SU-DHL-6 (cell line): ENCODE data around the gene MARCHF10.
"Not testable (repeated sequence)": the region's sequence is repeated elsewhere in the genome, so short reads cannot be mapped to it uniquely, and the experiment has no call there.

Experiments used
- H2AFZ ChIP-seq: fragments of 200-600 bp; sonication (generic); 2 replicates; pipeline ENCODE4 v1.6.1; 2014; ENCODE audit warnings: low read depth, mild to moderate bottlenecking, moderate library complexity, mixed read lengths, antibody characterized with exemption, low read length; ENCODE audit not compliant: severe bottlenecking
- H3F3A ChIP-seq: fragments of 200-600 bp; shearing (Covaris generic); 2 replicates; pipeline ENCODE4 v1.6.0; 2016; ENCODE audit warnings: antibody characterized with exemption, mild to moderate bottlenecking; ENCODE audit not compliant: insufficient read depth
- H3K27ac ChIP-seq: fragments of 200-600 bp; sonication (generic); 2 replicates; pipeline ENCODE4 v1.5.1; 2016; ENCODE audit warnings: low read depth, mild to moderate bottlenecking, low read length, moderate library complexity, mixed read lengths
- H3K27me3 ChIP-seq: fragments of 200-600 bp; sonication (generic), shearing (Covaris generic); 2 replicates; pipeline ENCODE4 v1.6.0; 2014; ENCODE audit warnings: mild to moderate bottlenecking, low read length
- H3K36me3 ChIP-seq: fragments of 200-600 bp; sonication (generic); 2 replicates; pipeline ENCODE4 v1.6.1; 2014; ENCODE audit warnings: mild to moderate bottlenecking, low read length, mixed read lengths
- H3K4me2 ChIP-seq: fragments of 300-600, 200-600 bp; shearing (Covaris generic), sonication (generic); 2 replicates; pipeline ENCODE4 v1.6.0; 2014; ENCODE audit warnings: low read length, low read depth, mild to moderate bottlenecking; ENCODE audit not compliant: poor library complexity, severe bottlenecking
- H3K4me3 ChIP-seq: fragments of 200-600 bp; sonication (generic); 2 replicates; pipeline ENCODE4 v1.5.1; 2014; ENCODE audit warnings: antibody characterized with exemption, low read length, mild to moderate bottlenecking, mixed read lengths; ENCODE audit not compliant: insufficient read depth, poor library complexity, severe bottlenecking
- H3K79me2 ChIP-seq: fragments of 200-600 bp; sonication (generic); 2 replicates; pipeline ENCODE4 v1.6.1; 2014; ENCODE audit warnings: mild to moderate bottlenecking, low read length, moderate library complexity; ENCODE audit not compliant: insufficient read depth
- H3K9ac ChIP-seq: fragments of 200-600 bp; sonication (generic); 2 replicates; pipeline ENCODE4 v1.7.0; 2014; ENCODE audit warnings: mild to moderate bottlenecking, low read length
- H3K9me2 ChIP-seq: fragments of 200-600 bp; sonication (generic); replicated peaks from 2 replicates; pipeline ENCODE4 v1.6.1; 2014; ENCODE audit warnings: low read length; ENCODE audit not compliant: insufficient read depth
- H3K9me3 ChIP-seq: fragments of 200-600 bp; sonication (generic); 2 replicates; pipeline ENCODE4 v1.6.1; 2014; ENCODE audit warnings: low read length, mixed read lengths; ENCODE audit not compliant: insufficient read depth
- H4K20me1 ChIP-seq: fragments of 200-600 bp; sonication (generic); 2 replicates; pipeline ENCODE4 v1.6.1; 2014; ENCODE audit warnings: low read depth, mild to moderate bottlenecking, antibody characterized with exemption, low read length, moderate library complexity, mixed read lengths
- CTCF ChIP-seq: fragments of 200-600 bp; sonication (generic); IDR thresholded peaks from one replicate; pipeline ENCODE4 v1.5.1; 2017; ENCODE audit warnings: antibody characterized with exemption, mild to moderate bottlenecking, low read length, moderate library complexity; ENCODE audit not compliant: insufficient read depth, poor library complexity, severe bottlenecking
- EZH2phosphoT487 ChIP-seq: fragments of 200-600 bp; sonication (generic), shearing (Covaris generic); conservative IDR thresholded peaks from 2 replicates; pipeline ENCODE4 v1.6.1; 2018; ENCODE audit warnings: mild to moderate bottlenecking, antibody characterized with exemption, low read length, moderate library complexity, mixed read lengths

MARCHF10 gene

GRCh38 chr17:62791235-62791734, 16.8 kb downstream of the MARCHF10 start:
- H3K9ac ChIP-seq: no peak overlapping the region
- no peak for TF ChIP-seq CTCF
- no peak for TF ChIP-seq EZH2phosphoT487
- no peaks in the 10 kb centered on the region for H3K9me2 ChIP-seq
- no peaks in the 10 kb centered on the region for H3F3A ChIP-seq
- H3K9me3 ChIP-seq: no peaks in the 10 kb centered on the region
- H3K36me3 ChIP-seq: no peaks in the 10 kb centered on the region
- H3K27ac ChIP-seq: no peak overlapping the region
- H3K4me2 ChIP-seq: no peak overlapping the region
- no peak overlapping the region for H2AFZ ChIP-seq
- no peaks in the 10 kb centered on the region for H4K20me1 ChIP-seq
- H3K79me2 ChIP-seq: no peaks in the 10 kb centered on the region
- no peaks in the 10 kb centered on the region for H3K27me3 ChIP-seq
- H3K4me3 ChIP-seq: no peak overlapping the region

GRCh38 chr17:62790564-62790986, 17.5 kb downstream of the MARCHF10 start:
- Histone ChIP-seq H3F3A (no peaks in the 10 kb centered on the region), H4K20me1 (no peaks in the 10 kb centered on the region), H2AFZ (no peak overlapping the region), H3K36me3 (no peaks in the 10 kb centered on the region), H3K9me2 (no peaks in the 10 kb centered on the region), H3K9ac (no peak overlapping the region), H3K9me3 (no peaks in the 10 kb centered on the region), H3K4me2 (no peak overlapping the region), H3K4me3 (no peak overlapping the region), H3K27me3 (no peaks in the 10 kb centered on the region), H3K79me2 (no peaks in the 10 kb centered on the region), H3K27ac (no peak overlapping the region)
- TF ChIP-seq EZH2phosphoT487 (no peak), CTCF (no peak)

GRCh38 chr17:62787366-62787765, 20.7 kb downstream of the MARCHF10 start:
- no peak overlapping the region for H2AFZ ChIP-seq
- TF ChIP-seq EZH2phosphoT487 (no peak), CTCF (no peak)
- no peak overlapping the region for H3K27ac ChIP-seq
- H3K27me3 ChIP-seq: no peaks in the 10 kb centered on the region
- H3K9ac ChIP-seq: no peak overlapping the region
- H3K79me2 ChIP-seq: no peaks in the 10 kb centered on the region
- H3K4me3 ChIP-seq: no peak overlapping the region
- H3K9me2 ChIP-seq: no peaks in the 10 kb centered on the region
- no peak overlapping the region for H3K4me2 ChIP-seq
- no peaks in the 10 kb centered on the region for H3K36me3 ChIP-seq
- no peaks in the 10 kb centered on the region for H3F3A ChIP-seq
- H4K20me1 ChIP-seq: no peaks in the 10 kb centered on the region
- H3K9me3 ChIP-seq: no peaks in the 10 kb centered on the region

- Histone ChIP-seq H3K4me2 (no peak overlapping the region), H3K9me2 (no peaks in the 10 kb centered on the region), H3K36me3 (no peaks in the 10 kb centered on the region), H4K20me1 (no peaks in the 10 kb centered on the region), H3K9ac (no peak overlapping the region), H3K27me3 (no peaks in the 10 kb centered on the region), H3F3A (no peaks in the 10 kb centered on the region), H3K79me2 (no peaks in the 10 kb centered on the region), H3K9me3 (no peaks in the 10 kb centered on the region), H3K27ac (no peak overlapping the region), H2AFZ (no peak overlapping the region), H3K4me3 (no peak overlapping the region)
- TF ChIP-seq EZH2phosphoT487 (no peak), CTCF (no peak)
Measured at GRCh38 chr17:62786646-62787045, 21.5 kb downstream of the MARCHF10 start.

GRCh38 chr17:62785983-62786382, 22.1 kb downstream of the MARCHF10 start:
- H3K4me2 ChIP-seq, H3K27me3 ChIP-seq, H3F3A ChIP-seq, H3K27ac ChIP-seq, H3K36me3 ChIP-seq, H4K20me1 ChIP-seq, H2AFZ ChIP-seq, H3K79me2 ChIP-seq, H3K9me3 ChIP-seq, H3K9ac ChIP-seq, H3K9me2 ChIP-seq, H3K4me3 ChIP-seq: not testable (repeated sequence)
